CD4-positive, alpha-beta T cell treated with Interleukin-6 at 100 ng/mL for 8 hours (primary cell): ENCODE results near the gene SCP2D1.

ENCODE experiments used
- DNase-seq: peaks from one replicate; pipeline ENCODE4 v3.0.0-alpha.2; 2020; ENCODE audit warnings: mixed read lengths, low spot score

Gene SCP2D1

GRCh38 chr20:18815194-18815942 lies 1.8 kb downstream of the SCP2D1 start:
- no peak for DNase-seq

- DNase-seq: no peak
Measured at GRCh38 chr20:18822832-18823231, 9.2 kb downstream of the SCP2D1 start.

- no peak for DNase-seq
Measured at GRCh38 chr20:18831830-18832499, 18.4 kb downstream of the SCP2D1 start.

- DNase-seq: no peak
Measured at GRCh38 chr20:18832546-18833200, 19.1 kb downstream of the SCP2D1 start.

- DNase-seq: no peak
Measured at GRCh38 chr20:18835466-18836256, 22.1 kb downstream of the SCP2D1 start.

- DNase-seq: no peak
Measured at GRCh38 chr20:18837718-18838117, 24.1 kb downstream of the SCP2D1 start.

- no peak for DNase-seq
Measured at GRCh38 chr20:18839507-18840247, 26.1 kb downstream of the SCP2D1 start.

GRCh38 chr20:18840248-18840645 lies 26.7 kb downstream of the SCP2D1 start:
- DNase-seq: no peak

- no peak for DNase-seq
Measured at GRCh38 chr20:18845017-18845416, 31.4 kb downstream of the SCP2D1 start.

GRCh38 chr20:18847226-18847755 lies 33.7 kb downstream of the SCP2D1 start:
- DNase-seq: no peak

- DNase-seq: no peak
Measured at GRCh38 chr20:18849131-18849530, 35.5 kb downstream of the SCP2D1 start.

- DNase-seq: no peak
Measured at GRCh38 chr20:18851629-18852028, 38.0 kb downstream of the SCP2D1 start.

GRCh38 chr20:18852318-18852717 lies 38.7 kb downstream of the SCP2D1 start:
- no peak for DNase-seq

GRCh38 chr20:18853216-18853615 lies 39.6 kb downstream of the SCP2D1 start:
- no peak for DNase-seq

- no peak for DNase-seq
Measured at GRCh38 chr20:18853946-18854646, 40.5 kb downstream of the SCP2D1 start.

- DNase-seq: no peak
Measured at GRCh38 chr20:18855882-18856281, 42.3 kb downstream of the SCP2D1 start.

GRCh38 chr20:18856873-18857272 lies 43.3 kb downstream of the SCP2D1 start:
- DNase-seq: no peak

GRCh38 chr20:18857640-18858039 lies 44.1 kb downstream of the SCP2D1 start:
- DNase-seq: no peak

GRCh38 chr20:18858816-18859215 lies 45.2 kb downstream of the SCP2D1 start:
- DNase-seq: no peak
